B cell (primary cell): ENCODE measurements around the gene ACAA2.

Source experiments
- EZH2 ChIP-seq: IDR thresholded peaks from 2 replicates; pipeline ENCODE4 v1.6.1; 2012; ENCODE audit warnings: borderline replicate concordance, low read depth, mild to moderate bottlenecking, moderate library complexity, low read length; ENCODE audit not compliant: insufficient read depth, poor library complexity, severe bottlenecking
- TF ChIP-seq, protein P1 (sequence below): fragments of 200-600 bp; IDR thresholded peaks from one replicate; pipeline ENCODE4 v1.8.0; 2022; ENCODE audit warnings: antibody characterized with exemption, mild to moderate bottlenecking

DNA sequence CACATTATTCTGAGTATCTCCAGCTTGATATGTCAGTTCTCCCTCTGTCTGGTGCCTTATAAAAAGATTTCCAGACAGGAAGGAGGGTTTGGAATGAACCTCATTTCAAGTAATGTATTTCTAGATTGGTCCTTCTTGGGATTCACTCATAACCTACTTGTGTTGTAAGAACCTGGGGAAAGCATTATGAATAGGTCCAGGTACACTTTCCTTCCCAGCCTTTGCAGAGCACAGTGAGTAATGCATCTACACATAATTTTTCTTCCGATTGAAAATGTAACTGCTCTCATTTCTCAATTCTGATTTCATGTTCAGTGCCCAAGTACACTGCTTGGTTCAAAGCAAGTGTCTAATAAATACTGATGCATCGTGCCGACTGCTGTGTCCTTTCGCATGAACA, 25.0 kb upstream of the ACAA2 start:
- TF ChIP-seq, protein P1, sequence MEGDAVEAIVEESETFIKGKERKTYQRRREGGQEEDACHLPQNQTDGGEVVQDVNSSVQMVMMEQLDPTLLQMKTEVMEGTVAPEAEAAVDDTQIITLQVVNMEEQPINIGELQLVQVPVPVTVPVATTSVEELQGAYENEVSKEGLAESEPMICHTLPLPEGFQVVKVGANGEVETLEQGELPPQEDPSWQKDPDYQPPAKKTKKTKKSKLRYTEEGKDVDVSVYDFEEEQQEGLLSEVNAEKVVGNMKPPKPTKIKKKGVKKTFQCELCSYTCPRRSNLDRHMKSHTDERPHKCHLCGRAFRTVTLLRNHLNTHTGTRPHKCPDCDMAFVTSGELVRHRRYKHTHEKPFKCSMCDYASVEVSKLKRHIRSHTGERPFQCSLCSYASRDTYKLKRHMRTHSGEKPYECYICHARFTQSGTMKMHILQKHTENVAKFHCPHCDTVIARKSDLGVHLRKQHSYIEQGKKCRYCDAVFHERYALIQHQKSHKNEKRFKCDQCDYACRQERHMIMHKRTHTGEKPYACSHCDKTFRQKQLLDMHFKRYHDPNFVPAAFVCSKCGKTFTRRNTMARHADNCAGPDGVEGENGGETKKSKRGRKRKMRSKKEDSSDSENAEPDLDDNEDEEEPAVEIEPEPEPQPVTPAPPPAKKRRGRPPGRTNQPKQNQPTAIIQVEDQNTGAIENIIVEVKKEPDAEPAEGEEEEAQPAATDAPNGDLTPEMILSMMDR = no peak
- no peak for TF ChIP-seq EZH2
